Loucy (cell line): ENCODE results near the gene DTNBP1.

Source experiments
- H2AFZ ChIP-seq: fragments of 200-600 bp; sonication (generic); 2 replicates; pipeline ENCODE4 v1.6.0; 2016; ENCODE audit warnings: antibody characterized with exemption, mild to moderate bottlenecking, low read length, moderate library complexity
- H3F3A ChIP-seq: fragments of 200-600 bp; 2 replicates; pipeline ENCODE4 v1.6.0; 2016; ENCODE audit warnings: antibody characterized with exemption, low read depth, mild to moderate bottlenecking
- H3K27me3 ChIP-seq: fragments of 200-600 bp; sonication (generic); 2 replicates; pipeline ENCODE4 v1.6.1; 2014; ENCODE audit warnings: low read length, mild to moderate bottlenecking; ENCODE audit not compliant: insufficient read depth, poor library complexity, severe bottlenecking
- H3K36me3 ChIP-seq: fragments of 200-600 bp; sonication (generic); 2 replicates; pipeline ENCODE4 v1.6.1; 2016; ENCODE audit warnings: low read length; ENCODE audit not compliant: insufficient read depth
- H3K4me1 ChIP-seq: fragments of 200-600 bp; sonication (generic); 2 replicates; pipeline ENCODE4 v1.5.1; 2014; ENCODE audit warnings: low read length, mild to moderate bottlenecking; ENCODE audit not compliant: insufficient read depth, poor library complexity, severe bottlenecking
- H3K4me2 ChIP-seq: fragments of 200-600 bp; sonication (generic); 2 replicates; pipeline ENCODE4 v1.6.0; 2014; ENCODE audit warnings: antibody characterized with exemption, low read length, low read depth, mild to moderate bottlenecking; ENCODE audit not compliant: poor library complexity, severe bottlenecking
- H3K4me3 ChIP-seq: fragments of 200-600 bp; sonication (generic); 2 replicates; pipeline ENCODE4 v1.5.1; 2014; ENCODE audit warnings: low read length, mild to moderate bottlenecking, mixed read lengths; ENCODE audit not compliant: poor library complexity, severe bottlenecking
- H3K79me2 ChIP-seq: fragments of 200-600 bp; sonication (generic); 2 replicates; pipeline ENCODE4 v1.6.1; 2014; ENCODE audit warnings: low read length; ENCODE audit not compliant: insufficient read depth
- H3K9ac ChIP-seq: fragments of 200-600 bp; sonication (generic); 2 replicates; pipeline ENCODE4 v1.6.0; 2014; ENCODE audit warnings: mild to moderate bottlenecking, low read depth, low read length, moderate library complexity; ENCODE audit not compliant: poor library complexity, severe bottlenecking
- H3K9me2 ChIP-seq: fragments of 200-600 bp; sonication (generic); replicated peaks from 2 replicates; pipeline ENCODE4 v1.6.1; 2016; ENCODE audit warnings: low read depth, low read length, mixed read lengths
- H3K9me3 ChIP-seq: fragments of 200-600 bp; sonication (generic); 2 replicates; pipeline ENCODE4 v1.6.1; 2014; ENCODE audit warnings: mild to moderate bottlenecking, antibody characterized with exemption, low read length, low read depth; ENCODE audit not compliant: insufficient read depth
- H4K20me1 ChIP-seq: fragments of 200-600 bp; sonication (generic); 2 replicates; pipeline ENCODE4 v1.6.0; 2014; ENCODE audit warnings: antibody characterized with exemption, low read length, mild to moderate bottlenecking; ENCODE audit not compliant: insufficient read depth, poor library complexity, severe bottlenecking
- CTCF ChIP-seq: fragments of 200-600 bp; sonication (generic); conservative IDR thresholded peaks from 2 replicates; pipeline ENCODE4 v1.5.1; 2014; ENCODE audit warnings: mild to moderate bottlenecking, antibody characterized with exemption, low read length
- EZH2phosphoT487 ChIP-seq: fragments of 200-600 bp; IDR thresholded peaks from 2 replicates; pipeline ENCODE4 v1.6.1; 2018; ENCODE audit warnings: antibody characterized with exemption, mild to moderate bottlenecking, moderate library complexity, borderline replicate concordance

DTNBP1 gene

DNA sequence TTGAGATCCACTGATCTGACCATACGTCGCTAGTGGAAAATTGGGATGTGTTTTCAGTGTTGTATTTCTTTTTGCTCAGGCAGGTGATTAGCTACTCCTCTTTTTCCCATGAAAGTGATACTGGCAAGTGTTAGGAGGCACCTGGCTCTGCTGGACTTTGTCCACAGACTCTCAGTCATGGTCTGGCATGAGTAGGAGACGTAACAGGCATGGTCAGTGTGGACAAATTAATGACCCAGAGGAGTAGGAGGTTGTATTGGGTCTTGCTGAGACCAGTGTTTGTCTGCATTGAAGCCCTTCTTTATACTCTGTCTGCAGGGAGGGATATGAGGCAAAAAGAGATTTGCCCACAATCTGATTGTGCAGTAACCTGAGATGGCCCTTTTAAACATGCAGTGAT lies 178.7 kb downstream of the DTNBP1 start:
- H3K4me1 ChIP-seq: peaks cover 30% of the 10 kb centered on the region
- no peaks in the 10 kb centered on the region for H3K27me3 ChIP-seq
- H2AFZ ChIP-seq: no peak overlapping the region
- no peaks in the 10 kb centered on the region for H3K9me2 ChIP-seq
- no peaks in the 10 kb centered on the region for H3F3A ChIP-seq
- peaks cover 89% of the 10 kb centered on the region for H4K20me1 ChIP-seq
- H3K79me2 ChIP-seq: peaks cover 97% of the 10 kb centered on the region
- no peak overlapping the region for H3K4me2 ChIP-seq
- TF ChIP-seq CTCF: no peak
- no peak for TF ChIP-seq EZH2phosphoT487
- no peak overlapping the region for H3K9ac ChIP-seq
- no peak overlapping the region for H3K4me3 ChIP-seq
- no peaks in the 10 kb centered on the region for H3K9me3 ChIP-seq
- H3K36me3 ChIP-seq: peaks cover 82% of the 10 kb centered on the region

GRCh38 chr6:15483060-15483459 lies 179.8 kb downstream of the DTNBP1 start:
- no peaks in the 10 kb centered on the region for H3F3A ChIP-seq
- no peak overlapping the region for H2AFZ ChIP-seq
- no peak overlapping the region for H3K9ac ChIP-seq
- H4K20me1 ChIP-seq: peaks cover 89% of the 10 kb centered on the region
- H3K36me3 ChIP-seq: peaks cover 79% of the 10 kb centered on the region
- H3K79me2 ChIP-seq: peaks cover 97% of the 10 kb centered on the region
- peaks cover 30% of the 10 kb centered on the region for H3K4me1 ChIP-seq
- H3K4me3 ChIP-seq: no peak overlapping the region
- no peak for TF ChIP-seq CTCF
- H3K4me2 ChIP-seq: no peak overlapping the region
- no peaks in the 10 kb centered on the region for H3K27me3 ChIP-seq
- no peaks in the 10 kb centered on the region for H3K9me2 ChIP-seq
- no peaks in the 10 kb centered on the region for H3K9me3 ChIP-seq

- TF ChIP-seq CTCF: no peak
- Histone ChIP-seq H3K9ac (no peak overlapping the region), H2AFZ (no peak overlapping the region), H3K79me2 (peaks cover 100% of the 10 kb centered on the region), H3K4me2 (peak overlapping the region; percentile 5), H3K4me3 (no peak overlapping the region), H3K4me1 (peaks cover 30% of the 10 kb centered on the region), H3F3A (no peaks in the 10 kb centered on the region), H3K27me3 (no peaks in the 10 kb centered on the region), H3K36me3 (peaks cover 80% of the 10 kb centered on the region), H4K20me1 (peaks cover 99% of the 10 kb centered on the region), H3K9me3 (no peaks in the 10 kb centered on the region), H3K9me2 (no peaks in the 10 kb centered on the region)
Observed at GRCh38 chr6:15481390-15482291, 181.2 kb downstream of the DTNBP1 start.
